ENCODE measurements around the gene ZC3H7A.
"Not testable (repeated sequence)": the region's sequence is repeated elsewhere in the genome, so short reads cannot be mapped to it uniquely, and the experiment has no call there.

Gene ZC3H7A

DNA sequence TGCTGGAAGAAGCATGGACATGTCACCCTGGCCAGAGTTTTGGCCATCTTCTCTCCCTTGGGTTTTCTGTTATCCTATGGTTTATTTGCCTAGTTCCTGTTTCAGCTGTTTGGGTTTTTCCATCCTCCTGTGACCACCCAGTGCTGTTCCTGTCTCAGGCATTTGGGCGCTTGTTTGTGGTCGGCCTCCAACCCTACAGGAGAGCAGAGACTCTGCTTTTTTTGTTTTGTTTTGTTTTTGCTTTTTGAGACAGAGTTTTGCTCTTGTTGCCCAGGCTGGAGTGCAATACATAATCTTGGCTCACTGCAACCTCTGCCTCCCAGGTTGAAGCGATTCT, 3.3 kb upstream of the ZC3H7A start:
- DNase-seq = no peak

GRCh38 chr16:11799509-11800381, 2.7 kb upstream of the ZC3H7A start:
- DNase-seq = peak; percentile 40

DNA sequence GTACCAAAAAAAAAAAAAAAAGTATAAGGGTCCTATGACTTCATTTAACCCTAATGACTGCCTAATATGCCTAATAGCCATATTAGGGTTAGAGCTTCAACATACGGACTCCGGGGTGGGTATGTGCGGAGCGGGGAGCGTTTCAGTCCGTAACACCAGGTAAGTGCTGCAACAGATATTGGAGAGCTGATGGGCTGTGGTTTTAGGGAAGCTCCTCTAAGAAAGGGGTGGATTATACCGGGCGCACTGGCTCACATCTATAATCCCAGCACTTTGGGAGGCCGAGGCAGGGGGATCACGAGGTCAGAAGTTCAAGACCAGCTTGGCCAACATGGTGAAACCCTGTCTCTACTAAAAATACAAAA, 1.9 kb upstream of the ZC3H7A start:
- no peak for DNase-seq

GRCh38 chr16:11797957-11798299, 870 bp upstream of the ZC3H7A start:
- DNase-seq = no peak

DNA sequence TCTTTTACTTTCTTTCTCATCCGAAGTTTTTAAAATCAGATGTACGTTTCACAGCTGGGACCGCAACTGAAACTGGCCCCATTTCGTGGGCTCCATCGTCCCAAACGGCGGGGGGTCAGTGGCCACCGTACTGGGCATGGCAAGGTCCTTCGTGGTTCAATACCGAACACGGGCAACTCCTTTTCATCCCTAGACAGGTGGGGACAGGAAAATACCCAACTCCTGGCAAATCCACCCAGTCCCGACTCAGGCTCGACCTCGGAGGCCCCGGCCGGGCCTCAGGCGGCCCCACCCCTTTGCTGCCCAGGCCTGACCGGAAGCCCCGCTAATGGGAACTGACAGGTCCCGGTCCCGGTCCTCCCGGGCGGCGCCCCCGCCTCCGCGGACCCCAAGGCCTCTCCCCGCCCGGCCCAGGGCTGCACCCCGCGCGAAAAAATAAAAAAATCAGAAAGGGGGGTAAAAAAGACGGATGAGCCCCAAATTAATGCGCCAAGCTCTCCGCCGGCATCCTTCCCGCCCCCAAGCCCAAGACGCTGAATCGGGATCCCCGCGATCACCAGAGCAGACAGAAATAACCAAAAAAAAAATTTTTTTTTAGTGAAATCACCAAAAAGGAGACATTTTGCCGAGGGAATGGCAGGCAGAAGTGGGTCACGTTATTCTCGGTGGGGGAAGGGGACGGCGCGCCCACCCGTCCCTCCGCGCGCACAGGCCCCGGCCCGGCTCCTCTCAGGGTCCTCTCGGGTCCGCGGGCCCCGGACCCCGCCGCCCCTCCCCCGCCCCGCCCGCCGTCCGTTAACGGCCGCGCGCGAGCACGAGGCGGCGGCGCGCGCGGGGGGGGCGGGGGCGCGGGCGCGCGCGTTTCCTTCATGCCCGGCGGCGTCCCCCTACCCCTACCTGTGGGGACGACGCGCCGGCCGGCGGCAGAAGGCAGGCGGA, 562 bp downstream of the ZC3H7A start:
- DNase-seq = peak; percentile 34

DNA sequence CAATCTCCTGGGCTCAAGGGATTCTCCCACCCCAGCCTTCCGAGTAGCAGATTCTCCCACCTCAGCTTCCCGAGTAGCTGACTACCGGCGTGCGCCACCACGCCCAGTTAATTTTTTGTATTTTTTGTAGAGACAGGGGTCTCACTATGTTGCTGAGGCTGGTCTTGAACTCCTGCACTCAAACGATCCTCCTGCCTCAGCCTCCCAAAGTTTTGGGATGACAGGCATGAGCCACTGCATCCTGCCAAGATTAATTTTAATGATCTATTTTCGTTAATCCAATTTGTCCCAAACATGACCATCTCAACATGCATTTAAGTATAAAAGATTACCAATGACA, 1.2 kb downstream of the ZC3H7A start:
- DNase-seq = no peak

DNA sequence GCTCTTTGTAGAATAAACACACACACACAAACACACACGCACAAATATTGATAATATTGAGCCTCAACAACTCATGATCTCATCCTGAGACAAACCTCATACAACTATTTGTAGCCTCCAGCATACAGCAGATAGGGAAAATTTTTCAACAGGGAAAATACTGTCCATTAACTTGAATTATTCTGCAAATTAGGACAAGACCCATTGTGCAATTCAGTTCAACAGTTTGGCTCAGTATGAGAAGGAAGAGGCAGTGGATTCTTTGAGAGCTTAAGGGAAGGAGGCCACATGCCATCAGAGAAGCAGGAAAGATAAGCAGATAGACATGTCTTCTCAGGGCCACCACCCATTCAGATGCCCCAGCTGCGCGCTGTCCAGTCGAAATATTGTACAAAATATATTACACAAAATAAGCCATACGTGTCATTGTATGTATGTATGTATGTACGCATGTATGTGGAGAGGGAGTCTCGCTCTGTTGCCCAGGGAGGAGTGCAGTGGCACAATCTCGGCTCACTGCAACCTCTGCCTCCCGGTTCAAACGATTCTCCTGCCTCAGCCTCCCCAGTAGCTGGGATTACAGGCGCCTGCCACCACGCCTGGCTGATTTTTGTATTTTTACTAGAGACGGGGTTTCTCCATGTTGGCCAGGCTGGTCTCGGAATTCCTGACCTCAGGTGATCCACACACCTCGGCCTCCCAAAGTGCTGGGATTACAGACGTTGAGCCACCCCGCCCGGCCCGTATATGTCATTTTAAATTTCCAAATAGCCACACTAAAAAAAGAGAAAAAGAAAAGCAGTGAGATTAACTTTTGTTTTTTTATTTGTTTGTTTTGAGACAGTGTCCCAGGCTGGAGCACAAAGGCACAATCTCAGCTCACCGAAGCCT, 1.8 kb downstream of the ZC3H7A start:
- DNase-seq = no peak

GRCh38 chr16:11794447-11794846, 2.6 kb downstream of the ZC3H7A start:
- no peak for DNase-seq

GRCh38 chr16:11793840-11794239, 3.2 kb downstream of the ZC3H7A start:
- DNase-seq = no peak

DNA sequence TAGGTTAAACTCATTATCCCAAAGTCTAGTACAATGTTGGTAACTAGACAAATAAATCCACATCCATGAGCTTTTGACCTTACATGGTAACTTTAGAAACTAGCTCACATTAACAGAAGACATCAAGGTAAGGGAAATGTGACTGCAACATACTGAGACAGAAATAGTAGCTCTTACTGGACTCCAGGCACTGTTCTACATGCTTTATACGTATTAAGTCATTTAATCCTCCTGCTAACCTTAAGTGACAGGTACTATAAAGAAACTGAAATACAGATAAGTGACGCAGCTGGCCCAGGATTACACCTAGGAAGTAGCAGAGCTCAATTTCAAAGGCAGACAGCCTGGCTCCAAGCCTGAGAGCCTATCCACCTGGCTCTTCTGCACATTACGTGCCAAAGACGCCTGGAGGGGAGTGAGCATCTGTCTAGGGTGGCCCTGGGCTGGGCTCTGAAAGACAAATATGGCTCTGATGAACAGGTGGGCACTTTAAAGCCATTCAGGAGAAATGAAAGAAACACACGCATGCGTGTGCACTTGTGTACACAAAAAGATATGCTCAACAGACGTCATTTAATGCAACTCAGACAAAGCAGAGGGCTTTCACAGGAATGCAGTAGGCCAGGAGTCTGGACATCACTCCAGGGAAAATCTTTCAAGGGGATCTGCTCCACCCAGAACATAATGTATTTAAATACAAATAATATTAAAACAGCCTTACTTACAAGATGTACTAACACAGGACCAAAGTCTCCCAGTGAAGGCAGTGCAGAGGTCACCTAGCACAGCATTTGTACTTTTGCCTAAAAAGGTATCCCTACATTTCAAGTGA, 4.4 kb downstream of the ZC3H7A start:
- DNase-seq = peak; percentile 32

DNA sequence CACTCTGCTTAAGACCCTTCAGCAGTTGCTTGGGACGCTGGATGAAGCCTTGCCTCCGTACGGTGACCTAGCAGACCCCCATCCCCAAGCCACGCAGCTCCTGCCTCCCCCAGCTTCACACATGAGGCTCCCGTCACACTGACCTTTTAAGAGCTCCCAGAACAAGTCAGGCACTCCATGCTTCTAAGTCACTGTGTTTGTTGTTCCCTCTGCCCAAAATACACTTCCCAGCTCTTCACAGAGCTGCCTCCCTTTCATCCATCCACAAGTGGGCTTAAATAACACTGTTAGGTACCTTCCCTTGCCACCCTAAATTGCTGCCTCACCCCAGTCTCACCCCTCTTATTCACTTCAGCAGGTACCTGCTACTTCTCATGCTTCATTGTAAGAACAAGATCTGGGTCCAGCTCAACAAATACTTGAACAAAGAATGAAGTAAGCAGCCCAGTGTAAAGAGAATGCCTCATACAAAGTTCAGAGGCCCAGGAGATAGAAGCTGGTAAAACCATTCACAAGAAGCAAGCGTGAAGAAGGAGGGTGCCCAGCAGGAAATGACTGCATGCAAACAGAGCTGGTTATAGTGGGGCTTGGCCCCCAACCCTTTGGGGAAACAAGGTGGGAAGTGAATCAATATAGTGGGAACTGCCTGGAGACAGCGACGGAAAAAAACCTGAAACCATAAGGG, 5.8 kb downstream of the ZC3H7A start:
- no peak for DNase-seq

GRCh38 chr16:11788914-11789313, 8.1 kb downstream of the ZC3H7A start:
- no peak for DNase-seq

GRCh38 chr16:11784980-11785599, 12.0 kb downstream of the ZC3H7A start:
- not testable (repeated sequence) for DNase-seq

GRCh38 chr16:11784381-11784780, 12.7 kb downstream of the ZC3H7A start:
- not testable (repeated sequence) for DNase-seq

DNA sequence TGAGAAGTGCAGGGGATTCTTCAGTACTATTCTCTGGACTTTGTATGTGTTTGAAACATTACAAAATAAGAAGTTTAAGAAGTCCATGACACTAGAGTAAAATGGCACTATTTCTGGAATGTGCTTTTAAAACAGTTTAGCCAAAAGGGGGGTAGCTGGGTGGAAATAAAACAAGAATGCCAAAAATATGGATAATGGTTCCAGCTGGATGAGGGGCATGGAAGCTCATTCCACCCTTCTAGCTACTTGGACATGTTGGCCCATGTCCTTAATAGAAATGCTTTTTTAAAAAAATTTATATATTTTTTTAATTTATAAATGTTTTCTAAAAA, 13.1 kb downstream of the ZC3H7A start:
- DNase-seq = no peak

DNA sequence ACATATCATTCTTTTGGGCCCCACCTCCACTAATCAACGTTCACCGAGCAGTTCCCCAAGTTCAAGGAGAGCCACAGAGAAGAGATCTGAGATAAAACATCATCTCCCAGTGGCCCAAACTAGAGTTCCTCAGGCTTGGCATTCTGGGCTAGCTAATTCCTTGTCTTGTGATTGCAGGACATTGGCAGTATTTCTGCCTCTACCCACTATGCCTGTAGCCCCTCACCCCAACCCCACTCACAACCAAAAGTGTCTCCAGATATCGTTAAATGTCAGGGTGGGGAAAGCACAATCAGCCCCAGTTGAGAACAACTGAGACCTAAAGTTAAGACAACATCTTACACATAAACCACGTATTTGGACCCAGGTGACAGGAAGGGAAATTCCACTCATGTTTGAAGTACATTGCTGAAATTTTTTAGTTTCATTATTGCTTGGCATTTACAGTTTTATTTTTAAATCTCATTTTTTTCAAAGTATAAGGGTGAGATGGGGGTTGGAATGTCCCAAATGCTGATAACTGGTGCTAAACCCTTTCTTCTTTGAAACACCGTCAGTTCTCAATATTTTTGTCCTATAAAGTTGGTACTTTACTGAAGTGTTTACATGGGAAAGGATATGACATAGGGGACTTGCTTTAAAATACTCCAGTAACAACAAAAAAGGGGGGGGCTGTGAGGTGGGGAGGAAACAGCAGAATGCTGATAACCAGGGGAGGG, 13.6 kb downstream of the ZC3H7A start:
- peak; percentile 48 for DNase-seq

- no peak for DNase-seq
These were observed 15.3 kb downstream of the ZC3H7A start for GRCh38 chr16:11781773-11782172.

- no peak for DNase-seq
These were observed 15.9 kb downstream of the ZC3H7A start for GRCh38 chr16:11780991-11781680.

DNA sequence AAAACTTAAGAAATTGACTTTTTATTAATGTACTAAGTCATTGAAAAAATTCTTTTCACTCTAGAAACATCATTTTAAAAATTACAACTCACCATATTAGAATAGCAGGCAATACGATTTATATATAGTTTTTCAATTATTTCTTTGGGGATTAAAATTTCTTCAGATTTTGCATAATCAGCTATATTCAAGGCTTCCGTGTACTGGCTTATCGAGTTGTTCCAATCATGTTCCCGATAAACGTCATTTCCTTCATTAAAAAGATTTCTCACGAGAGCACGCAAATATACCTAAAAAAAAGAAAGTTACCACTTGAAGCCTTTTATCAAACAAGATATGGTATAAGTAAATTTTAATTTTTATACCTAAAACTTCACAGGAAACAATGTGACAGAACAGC, 18.0 kb downstream of the ZC3H7A start:
- no peak for DNase-seq

DNA sequence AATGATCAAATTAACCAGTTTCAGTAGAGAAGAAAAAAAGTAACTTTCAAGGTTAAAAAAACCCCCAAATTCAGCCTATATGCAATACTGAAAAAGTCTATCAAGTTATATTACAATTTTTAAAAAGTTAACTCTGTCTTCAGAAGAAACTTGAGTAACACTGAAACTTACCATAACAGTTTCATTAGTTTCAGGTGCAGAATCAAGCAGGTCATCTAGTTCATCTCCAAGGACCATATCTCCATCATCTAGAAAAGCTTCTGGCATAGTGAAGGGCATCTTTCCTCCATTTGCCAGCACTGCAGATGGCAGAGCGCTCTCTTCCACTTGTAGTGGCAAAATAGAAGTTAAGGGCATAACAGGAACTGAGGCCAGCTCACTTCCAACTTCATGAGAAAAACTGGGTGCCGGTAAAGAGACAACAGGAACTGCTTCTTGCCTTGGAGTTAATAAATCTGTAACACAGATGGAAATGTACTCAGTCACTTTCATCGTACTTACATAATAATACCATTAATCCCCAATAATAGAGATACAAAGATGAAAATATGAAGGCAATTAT, 22.9 kb downstream of the ZC3H7A start:
- DNase-seq = no peak

Data from activated CD4-positive, alpha-beta T cell treated with anti-CD3 and anti-CD28 coated beads for 48 hours (primary cell).